SK-N-SH treated with all-trans-retinoic acid at 6 μM for 48 hours (cell line): Measurements from ENCODE around the gene SCO2.

Experiments used
- ATAC-seq: fragments of 200-7000 bp; cut with Tn5 transposase; 3 replicates; pipeline ENCODE4 v1.9.1; 2020; ENCODE audit warnings: mild to moderate bottlenecking, moderate library complexity
- ARNTL ChIP-seq: fragments of 450-650 bp; formaldehyde crosslinking; IDR thresholded peaks from 2 replicates; pipeline ENCODE4 v1.5.0; 2020; ENCODE audit warnings: low read depth, mild to moderate bottlenecking, moderate library complexity, borderline replicate concordance
- BACH2 ChIP-seq: fragments of 250-450 bp; sonication (Bioruptor Pico); IDR thresholded peaks from 2 replicates; pipeline ENCODE4 v1.9.0; 2021; ENCODE audit warnings: mild to moderate bottlenecking, borderline replicate concordance
- CSDC2 ChIP-seq: fragments of 250-450 bp; sonication (Bioruptor Pico); IDR thresholded peaks from 2 replicates; pipeline ENCODE4 v1.5.0; 2020; ENCODE audit warnings: mild to moderate bottlenecking, moderate library complexity
- GLIS3 ChIP-seq: fragments of 250-450 bp; sonication (Bioruptor Pico); IDR thresholded peaks from 2 replicates; pipeline ENCODE4 v1.5.0; 2020; ENCODE audit warnings: mild to moderate bottlenecking, moderate library complexity
- OSR1 ChIP-seq: fragments of 250-450 bp; sonication (Bioruptor Pico); IDR thresholded peaks from 2 replicates; pipeline ENCODE4 v1.8.0; 2022; ENCODE audit warnings: moderate library complexity, mild to moderate bottlenecking, inconsistent platforms
- PPARA ChIP-seq: fragments of 250-450 bp; sonication (Bioruptor Pico); IDR thresholded peaks from 2 replicates; pipeline ENCODE4 v1.5.0; 2020; ENCODE audit warnings: mild to moderate bottlenecking, borderline replicate concordance
- RARB ChIP-seq: fragments of 250-450 bp; sonication (Bioruptor Pico); IDR thresholded peaks from 2 replicates; pipeline ENCODE4 v1.8.0; 2021; ENCODE audit warnings: mild to moderate bottlenecking, moderate library complexity
- SNAI2 ChIP-seq: fragments of 250-450 bp; sonication (Bioruptor Pico); IDR thresholded peaks from 2 replicates; pipeline ENCODE4 v1.5.0; 2020; ENCODE audit warnings: mild to moderate bottlenecking, moderate library complexity
- TCF4 ChIP-seq: fragments of 250-450 bp; sonication (Bioruptor Pico); IDR thresholded peaks from 2 replicates; pipeline ENCODE4 v1.8.0; 2021; ENCODE audit warnings: mild to moderate bottlenecking, moderate library complexity, borderline replicate concordance
- TOX ChIP-seq: fragments of 250-450 bp; sonication (Bioruptor Pico); IDR thresholded peaks from 2 replicates; pipeline ENCODE4 v1.8.0; 2021; ENCODE audit warnings: mild to moderate bottlenecking, moderate library complexity, borderline replicate concordance
- ZC3H10 ChIP-seq: fragments of 250-450 bp; sonication (Bioruptor Pico); IDR thresholded peaks from 2 replicates; pipeline ENCODE4 v1.5.1; 2021; ENCODE audit warnings: mild to moderate bottlenecking, moderate library complexity
- ZFP3 ChIP-seq: fragments of 250-450 bp; sonication (Bioruptor Pico); IDR thresholded peaks from 2 replicates; pipeline ENCODE4 v1.5.0; 2020; ENCODE audit warnings: mild to moderate bottlenecking, moderate library complexity
- ZFP30 ChIP-seq: fragments of 450-650 bp; formaldehyde crosslinking; IDR thresholded peaks from 2 replicates; pipeline ENCODE4 v1.5.0; 2022; ENCODE audit warnings: mild to moderate bottlenecking, moderate library complexity
- ZNF565 ChIP-seq: fragments of 450-650 bp; formaldehyde crosslinking; conservative IDR thresholded peaks from 2 replicates; pipeline ENCODE4 v1.5.0; 2020; ENCODE audit warnings: low read depth, mild to moderate bottlenecking, moderate library complexity
- ZNF8 ChIP-seq: fragments of 450-650 bp; formaldehyde crosslinking; IDR thresholded peaks from 2 replicates; pipeline ENCODE4 v1.5.0; 2020; ENCODE audit warnings: mild to moderate bottlenecking, moderate library complexity
- TF ChIP-seq, protein P1 (sequence below): fragments of 250-450 bp; sonication (Bioruptor Pico); IDR thresholded peaks from 2 replicates; pipeline ENCODE4 v1.5.0; 2020; ENCODE audit warnings: mild to moderate bottlenecking, moderate library complexity
- TF ChIP-seq, protein P2 (sequence below): fragments of 250-450 bp; sonication (Bioruptor Pico); IDR thresholded peaks from 2 replicates; pipeline ENCODE4 v1.5.1; 2020; ENCODE audit warnings: low read depth, mild to moderate bottlenecking, moderate library complexity
- TF ChIP-seq, protein P3 (sequence below): fragments of 250-450 bp; sonication (Bioruptor Pico); IDR thresholded peaks from 2 replicates; pipeline ENCODE4 v1.8.0; 2021; ENCODE audit warnings: low read depth, mild to moderate bottlenecking, moderate library complexity, borderline replicate concordance
- TF ChIP-seq, protein P4 (sequence below): fragments of 250-450 bp; sonication (Bioruptor Pico); IDR thresholded peaks from 2 replicates; pipeline ENCODE4 v1.8.0; 2020; ENCODE audit warnings: mild to moderate bottlenecking, moderate library complexity, borderline replicate concordance
- TF ChIP-seq, protein P5 (sequence below): fragments of 250-450 bp; sonication (Bioruptor Pico); IDR thresholded peaks from 2 replicates; pipeline ENCODE4 v1.5.1; 2021; ENCODE audit warnings: mild to moderate bottlenecking, moderate library complexity

The SCO2 gene

DNA sequence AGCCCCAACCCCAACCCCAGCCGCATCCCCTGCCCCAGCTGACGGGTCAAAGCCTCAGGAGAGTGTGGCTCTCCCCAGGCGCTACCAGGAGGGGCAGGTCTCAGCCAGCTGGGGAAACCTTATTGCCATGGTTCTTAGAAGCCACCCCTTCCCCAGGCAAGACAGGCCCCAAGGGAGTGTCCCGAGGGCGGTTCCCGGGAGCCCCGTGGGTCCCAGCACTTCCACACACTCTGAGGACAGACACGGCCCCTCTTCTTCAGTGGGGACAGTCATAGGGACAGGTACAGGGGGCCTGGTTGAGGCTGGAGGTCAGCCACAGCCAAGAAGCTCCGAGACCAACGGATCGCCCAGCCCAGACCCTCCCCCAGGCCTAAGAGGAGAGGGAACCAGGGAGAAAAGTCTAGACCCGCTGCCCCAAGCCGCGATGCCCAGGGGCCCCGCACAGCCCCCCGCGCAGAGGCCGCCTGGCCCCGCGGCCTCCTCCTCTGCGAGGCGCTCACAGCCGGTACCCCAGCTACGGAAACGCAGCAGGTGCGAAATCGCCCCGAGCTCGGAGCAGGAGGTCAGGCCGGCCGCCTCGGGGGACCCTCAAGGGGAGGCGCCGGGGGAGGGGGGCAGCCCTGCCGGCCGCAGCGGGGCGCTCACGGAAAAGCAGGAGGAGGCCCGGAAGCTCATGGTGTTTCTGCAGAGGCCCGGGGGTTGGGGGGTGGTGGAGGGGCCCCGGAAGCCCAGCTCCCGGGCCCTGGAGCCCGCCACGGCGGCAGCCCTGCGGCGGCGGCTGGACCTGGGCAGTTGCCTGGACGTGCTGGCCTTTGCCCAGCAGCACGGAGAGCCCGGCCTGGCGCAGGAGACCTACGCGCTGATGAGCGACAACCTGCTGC is 22.9 kb upstream of the SCO2 start:
- no peak for ATAC-seq

DNA sequence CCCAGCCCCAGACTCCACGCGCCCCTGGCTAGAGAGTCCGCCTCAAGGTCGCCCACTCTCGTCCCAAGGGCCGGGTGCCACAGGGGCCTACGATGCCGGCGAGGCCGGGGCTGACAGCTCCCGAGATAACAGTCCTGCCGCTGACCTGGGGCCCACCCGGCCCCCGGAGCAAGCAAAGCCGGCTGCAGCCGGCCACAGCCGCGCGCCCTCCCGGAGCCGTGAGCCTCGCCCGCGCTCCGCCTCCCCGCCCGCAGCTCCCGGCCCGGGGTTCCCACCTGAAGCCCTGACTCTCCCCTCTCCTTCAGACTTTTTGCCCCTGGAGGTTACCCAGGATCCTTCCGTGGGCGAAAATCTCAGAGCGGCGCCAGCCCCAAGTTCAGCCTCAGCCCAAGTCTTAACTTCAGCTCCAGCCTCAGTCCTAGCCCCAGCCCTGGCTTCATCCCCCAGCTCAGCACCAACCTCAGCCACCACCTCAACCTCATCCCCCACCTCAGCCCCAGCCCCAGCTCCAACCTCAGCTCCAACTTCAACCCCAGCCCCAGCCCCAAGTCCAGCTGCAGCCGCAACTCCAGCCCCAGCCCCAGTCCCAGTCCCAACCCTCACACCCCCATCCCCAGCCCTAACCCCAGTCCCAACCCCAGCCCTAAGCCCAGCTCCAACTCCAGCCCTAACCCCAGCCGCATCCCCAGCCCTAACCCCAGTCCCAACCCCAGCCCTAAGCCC is 22.0 kb upstream of the SCO2 start:
- ATAC-seq: no peak
- TF ChIP-seq, protein P1, sequence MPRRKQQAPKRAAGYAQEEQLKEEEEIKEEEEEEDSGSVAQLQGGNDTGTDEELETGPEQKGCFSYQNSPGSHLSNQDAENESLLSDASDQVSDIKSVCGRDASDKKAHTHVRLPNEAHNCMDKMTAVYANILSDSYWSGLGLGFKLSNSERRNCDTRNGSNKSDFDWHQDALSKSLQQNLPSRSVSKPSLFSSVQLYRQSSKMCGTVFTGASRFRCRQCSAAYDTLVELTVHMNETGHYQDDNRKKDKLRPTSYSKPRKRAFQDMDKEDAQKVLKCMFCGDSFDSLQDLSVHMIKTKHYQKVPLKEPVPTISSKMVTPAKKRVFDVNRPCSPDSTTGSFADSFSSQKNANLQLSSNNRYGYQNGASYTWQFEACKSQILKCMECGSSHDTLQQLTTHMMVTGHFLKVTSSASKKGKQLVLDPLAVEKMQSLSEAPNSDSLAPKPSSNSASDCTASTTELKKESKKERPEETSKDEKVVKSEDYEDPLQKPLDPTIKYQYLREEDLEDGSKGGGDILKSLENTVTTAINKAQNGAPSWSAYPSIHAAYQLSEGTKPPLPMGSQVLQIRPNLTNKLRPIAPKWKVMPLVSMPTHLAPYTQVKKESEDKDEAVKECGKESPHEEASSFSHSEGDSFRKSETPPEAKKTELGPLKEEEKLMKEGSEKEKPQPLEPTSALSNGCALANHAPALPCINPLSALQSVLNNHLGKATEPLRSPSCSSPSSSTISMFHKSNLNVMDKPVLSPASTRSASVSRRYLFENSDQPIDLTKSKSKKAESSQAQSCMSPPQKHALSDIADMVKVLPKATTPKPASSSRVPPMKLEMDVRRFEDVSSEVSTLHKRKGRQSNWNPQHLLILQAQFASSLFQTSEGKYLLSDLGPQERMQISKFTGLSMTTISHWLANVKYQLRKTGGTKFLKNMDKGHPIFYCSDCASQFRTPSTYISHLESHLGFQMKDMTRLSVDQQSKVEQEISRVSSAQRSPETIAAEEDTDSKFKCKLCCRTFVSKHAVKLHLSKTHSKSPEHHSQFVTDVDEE (CRISPR knock-in tag): no peak
- no peak for TF ChIP-seq ZFP30 (CRISPR knock-in tag)
- no peak for TF ChIP-seq CSDC2 (CRISPR knock-in tag)
- TF ChIP-seq GLIS3 (CRISPR knock-in tag): no peak
- no peak for TF ChIP-seq TOX (CRISPR knock-in tag)
- no peak for TF ChIP-seq RARB (CRISPR knock-in tag)
- no peak for TF ChIP-seq ZC3H10 (CRISPR knock-in tag)
- TF ChIP-seq ZNF8: no peak
- no peak for TF ChIP-seq ARNTL (CRISPR knock-in tag)
- TF ChIP-seq PPARA (CRISPR knock-in tag): no peak
- TF ChIP-seq TCF4 (CRISPR knock-in tag): no peak
- TF ChIP-seq, protein P2, sequence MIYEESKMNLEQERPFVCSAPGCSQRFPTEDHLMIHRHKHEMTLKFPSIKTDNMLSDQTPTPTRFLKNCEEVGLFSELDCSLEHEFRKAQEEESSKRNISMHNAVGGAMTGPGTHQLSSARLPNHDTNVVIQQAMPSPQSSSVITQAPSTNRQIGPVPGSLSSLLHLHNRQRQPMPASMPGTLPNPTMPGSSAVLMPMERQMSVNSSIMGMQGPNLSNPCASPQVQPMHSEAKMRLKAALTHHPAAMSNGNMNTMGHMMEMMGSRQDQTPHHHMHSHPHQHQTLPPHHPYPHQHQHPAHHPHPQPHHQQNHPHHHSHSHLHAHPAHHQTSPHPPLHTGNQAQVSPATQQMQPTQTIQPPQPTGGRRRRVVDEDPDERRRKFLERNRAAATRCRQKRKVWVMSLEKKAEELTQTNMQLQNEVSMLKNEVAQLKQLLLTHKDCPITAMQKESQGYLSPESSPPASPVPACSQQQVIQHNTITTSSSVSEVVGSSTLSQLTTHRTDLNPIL: no peak
- TF ChIP-seq, protein P3, sequence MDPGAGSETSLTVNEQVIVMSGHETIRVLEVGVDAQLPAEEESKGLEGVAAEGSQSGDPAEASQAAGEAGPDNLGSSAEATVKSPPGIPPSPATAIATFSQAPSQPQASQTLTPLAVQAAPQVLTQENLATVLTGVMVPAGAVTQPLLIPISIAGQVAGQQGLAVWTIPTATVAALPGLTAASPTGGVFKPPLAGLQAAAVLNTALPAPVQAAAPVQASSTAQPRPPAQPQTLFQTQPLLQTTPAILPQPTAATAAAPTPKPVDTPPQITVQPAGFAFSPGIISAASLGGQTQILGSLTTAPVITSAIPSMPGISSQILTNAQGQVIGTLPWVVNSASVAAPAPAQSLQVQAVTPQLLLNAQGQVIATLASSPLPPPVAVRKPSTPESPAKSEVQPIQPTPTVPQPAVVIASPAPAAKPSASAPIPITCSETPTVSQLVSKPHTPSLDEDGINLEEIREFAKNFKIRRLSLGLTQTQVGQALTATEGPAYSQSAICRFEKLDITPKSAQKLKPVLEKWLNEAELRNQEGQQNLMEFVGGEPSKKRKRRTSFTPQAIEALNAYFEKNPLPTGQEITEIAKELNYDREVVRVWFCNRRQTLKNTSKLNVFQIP (CRISPR knock-in tag): no peak
- TF ChIP-seq ZNF565: no peak
- TF ChIP-seq BACH2 (CRISPR knock-in tag): no peak
- TF ChIP-seq ZFP3 (CRISPR knock-in tag): no peak
- TF ChIP-seq, all 23 proteins: peak for 0

More for the DNA sequence above, 22.9 kb upstream of the SCO2 start:
- no peak for TF ChIP-seq ZNF8
- TF ChIP-seq OSR1: no peak
- no peak for TF ChIP-seq TCF4 (CRISPR knock-in tag)
- TF ChIP-seq, protein P4, sequence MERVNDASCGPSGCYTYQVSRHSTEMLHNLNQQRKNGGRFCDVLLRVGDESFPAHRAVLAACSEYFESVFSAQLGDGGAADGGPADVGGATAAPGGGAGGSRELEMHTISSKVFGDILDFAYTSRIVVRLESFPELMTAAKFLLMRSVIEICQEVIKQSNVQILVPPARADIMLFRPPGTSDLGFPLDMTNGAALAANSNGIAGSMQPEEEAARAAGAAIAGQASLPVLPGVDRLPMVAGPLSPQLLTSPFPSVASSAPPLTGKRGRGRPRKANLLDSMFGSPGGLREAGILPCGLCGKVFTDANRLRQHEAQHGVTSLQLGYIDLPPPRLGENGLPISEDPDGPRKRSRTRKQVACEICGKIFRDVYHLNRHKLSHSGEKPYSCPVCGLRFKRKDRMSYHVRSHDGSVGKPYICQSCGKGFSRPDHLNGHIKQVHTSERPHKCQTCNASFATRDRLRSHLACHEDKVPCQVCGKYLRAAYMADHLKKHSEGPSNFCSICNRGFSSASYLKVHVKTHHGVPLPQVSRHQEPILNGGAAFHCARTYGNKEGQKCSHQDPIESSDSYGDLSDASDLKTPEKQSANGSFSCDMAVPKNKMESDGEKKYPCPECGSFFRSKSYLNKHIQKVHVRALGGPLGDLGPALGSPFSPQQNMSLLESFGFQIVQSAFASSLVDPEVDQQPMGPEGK (CRISPR knock-in tag): no peak
- no peak for TF ChIP-seq GLIS3 (CRISPR knock-in tag)
- TF ChIP-seq ZFP3 (CRISPR knock-in tag): no peak
- no peak for TF ChIP-seq BACH2 (CRISPR knock-in tag)
- TF ChIP-seq ARNTL (CRISPR knock-in tag): no peak
- TF ChIP-seq, protein P5, sequence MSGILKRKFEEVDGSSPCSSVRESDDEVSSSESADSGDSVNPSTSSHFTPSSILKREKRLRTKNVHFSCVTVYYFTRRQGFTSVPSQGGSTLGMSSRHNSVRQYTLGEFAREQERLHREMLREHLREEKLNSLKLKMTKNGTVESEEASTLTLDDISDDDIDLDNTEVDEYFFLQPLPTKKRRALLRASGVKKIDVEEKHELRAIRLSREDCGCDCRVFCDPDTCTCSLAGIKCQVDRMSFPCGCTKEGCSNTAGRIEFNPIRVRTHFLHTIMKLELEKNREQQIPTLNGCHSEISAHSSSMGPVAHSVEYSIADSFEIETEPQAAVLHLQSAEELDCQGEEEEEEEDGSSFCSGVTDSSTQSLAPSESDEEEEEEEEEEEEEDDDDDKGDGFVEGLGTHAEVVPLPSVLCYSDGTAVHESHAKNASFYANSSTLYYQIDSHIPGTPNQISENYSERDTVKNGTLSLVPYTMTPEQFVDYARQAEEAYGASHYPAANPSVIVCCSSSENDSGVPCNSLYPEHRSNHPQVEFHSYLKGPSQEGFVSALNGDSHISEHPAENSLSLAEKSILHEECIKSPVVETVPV (CRISPR knock-in tag): no peak
- no peak for TF ChIP-seq ZC3H10 (CRISPR knock-in tag)
- no peak for TF ChIP-seq PPARA (CRISPR knock-in tag)
- TF ChIP-seq SNAI2 (CRISPR knock-in tag): no peak
- no peak for TF ChIP-seq RARB (CRISPR knock-in tag)
